Ishikawa (cell line): ENCODE results near the gene ZEB2.

Experiments
- CEBPB ChIP-seq: IDR thresholded peaks from 2 replicates; pipeline ENCODE4 v1.6.1; 2012
- CREB1 ChIP-seq: IDR thresholded peaks from 2 replicates; pipeline ENCODE4 v1.6.1; 2012; ENCODE audit warnings: low read depth
- EGR1 ChIP-seq: IDR thresholded peaks from 2 replicates; pipeline ENCODE4 v1.6.1; 2012
- EP300 ChIP-seq: IDR thresholded peaks from 2 replicates; pipeline ENCODE4 v1.6.1; 2012; ENCODE audit warnings: borderline replicate concordance
- FOXM1 ChIP-seq: IDR thresholded peaks from 2 replicates; pipeline ENCODE4 v1.6.1; 2012; ENCODE audit warnings: low read depth, borderline replicate concordance
- NFIC ChIP-seq: IDR thresholded peaks from 2 replicates; pipeline ENCODE4 v1.6.1; 2012
- RAD21 ChIP-seq: IDR thresholded peaks from 2 replicates; pipeline ENCODE4 v1.6.1; 2012; ENCODE audit warnings: low read depth
- TAF1 ChIP-seq: IDR thresholded peaks from 2 replicates; pipeline ENCODE4 v1.6.1; 2012; ENCODE audit warnings: low read depth, mild to moderate bottlenecking
- TCF12 ChIP-seq: IDR thresholded peaks from 2 replicates; pipeline ENCODE4 v1.6.1; 2012; ENCODE audit warnings: low read depth
- TEAD4 ChIP-seq: IDR thresholded peaks from 2 replicates; pipeline ENCODE4 v1.6.1; 2012
- YY1 ChIP-seq: IDR thresholded peaks from 2 replicates; pipeline ENCODE4 v1.6.1; 2012; ENCODE audit warnings: low read depth
- ZBTB7A ChIP-seq: IDR thresholded peaks from 2 replicates; pipeline ENCODE4 v1.6.1; 2012; ENCODE audit warnings: low read depth
- TF ChIP-seq, protein P1 (sequence below): IDR thresholded peaks from 2 replicates; pipeline ENCODE4 v1.6.1; 2012
- TF ChIP-seq, protein P2 (sequence below): IDR thresholded peaks from 2 replicates; pipeline ENCODE4 v1.6.1; 2012
- TF ChIP-seq, protein P3 (sequence below): IDR thresholded peaks from 2 replicates; pipeline ENCODE4 v1.6.1; 2012; ENCODE audit warnings: low read depth, mild to moderate bottlenecking

ZEB2 gene

DNA sequence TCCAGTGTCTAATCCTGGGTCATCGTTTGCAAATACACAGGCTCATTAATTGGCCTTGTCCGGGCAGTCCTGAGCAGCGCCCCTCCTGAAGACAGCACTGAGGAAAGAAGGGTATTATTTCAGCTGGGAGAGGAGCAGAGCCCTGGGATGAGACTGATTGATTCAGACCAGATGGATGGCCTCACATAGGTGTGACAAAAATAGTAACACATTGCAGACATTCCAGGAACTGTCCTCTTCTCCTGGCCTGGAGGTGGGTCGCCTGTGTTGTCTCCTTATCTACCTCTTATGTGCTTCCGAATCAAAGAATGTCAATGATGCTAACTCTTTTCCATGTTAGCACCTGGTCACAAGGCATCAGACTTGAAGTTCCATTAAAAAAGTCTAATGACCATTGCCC is 45.9 kb downstream of the ZEB2 start:
- TF ChIP-seq YY1 (no peak), CEBPB (no peak), FOXM1 (no peak), CREB1 (no peak), TCF12 (no peak), TEAD4 (no peak), EP300 (no peak), NFIC (no peak), RAD21 (no peak), TAF1 (no peak), EGR1 (no peak), ZBTB7A (no peak)
- TF ChIP-seq, protein P1, sequence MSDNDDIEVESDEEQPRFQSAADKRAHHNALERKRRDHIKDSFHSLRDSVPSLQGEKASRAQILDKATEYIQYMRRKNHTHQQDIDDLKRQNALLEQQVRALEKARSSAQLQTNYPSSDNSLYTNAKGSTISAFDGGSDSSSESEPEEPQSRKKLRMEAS = no peak
- TF ChIP-seq, protein P2, sequence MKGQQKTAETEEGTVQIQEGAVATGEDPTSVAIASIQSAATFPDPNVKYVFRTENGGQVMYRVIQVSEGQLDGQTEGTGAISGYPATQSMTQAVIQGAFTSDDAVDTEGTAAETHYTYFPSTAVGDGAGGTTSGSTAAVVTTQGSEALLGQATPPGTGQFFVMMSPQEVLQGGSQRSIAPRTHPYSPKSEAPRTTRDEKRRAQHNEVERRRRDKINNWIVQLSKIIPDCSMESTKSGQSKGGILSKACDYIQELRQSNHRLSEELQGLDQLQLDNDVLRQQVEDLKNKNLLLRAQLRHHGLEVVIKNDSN = no peak
- TF ChIP-seq, protein P3, sequence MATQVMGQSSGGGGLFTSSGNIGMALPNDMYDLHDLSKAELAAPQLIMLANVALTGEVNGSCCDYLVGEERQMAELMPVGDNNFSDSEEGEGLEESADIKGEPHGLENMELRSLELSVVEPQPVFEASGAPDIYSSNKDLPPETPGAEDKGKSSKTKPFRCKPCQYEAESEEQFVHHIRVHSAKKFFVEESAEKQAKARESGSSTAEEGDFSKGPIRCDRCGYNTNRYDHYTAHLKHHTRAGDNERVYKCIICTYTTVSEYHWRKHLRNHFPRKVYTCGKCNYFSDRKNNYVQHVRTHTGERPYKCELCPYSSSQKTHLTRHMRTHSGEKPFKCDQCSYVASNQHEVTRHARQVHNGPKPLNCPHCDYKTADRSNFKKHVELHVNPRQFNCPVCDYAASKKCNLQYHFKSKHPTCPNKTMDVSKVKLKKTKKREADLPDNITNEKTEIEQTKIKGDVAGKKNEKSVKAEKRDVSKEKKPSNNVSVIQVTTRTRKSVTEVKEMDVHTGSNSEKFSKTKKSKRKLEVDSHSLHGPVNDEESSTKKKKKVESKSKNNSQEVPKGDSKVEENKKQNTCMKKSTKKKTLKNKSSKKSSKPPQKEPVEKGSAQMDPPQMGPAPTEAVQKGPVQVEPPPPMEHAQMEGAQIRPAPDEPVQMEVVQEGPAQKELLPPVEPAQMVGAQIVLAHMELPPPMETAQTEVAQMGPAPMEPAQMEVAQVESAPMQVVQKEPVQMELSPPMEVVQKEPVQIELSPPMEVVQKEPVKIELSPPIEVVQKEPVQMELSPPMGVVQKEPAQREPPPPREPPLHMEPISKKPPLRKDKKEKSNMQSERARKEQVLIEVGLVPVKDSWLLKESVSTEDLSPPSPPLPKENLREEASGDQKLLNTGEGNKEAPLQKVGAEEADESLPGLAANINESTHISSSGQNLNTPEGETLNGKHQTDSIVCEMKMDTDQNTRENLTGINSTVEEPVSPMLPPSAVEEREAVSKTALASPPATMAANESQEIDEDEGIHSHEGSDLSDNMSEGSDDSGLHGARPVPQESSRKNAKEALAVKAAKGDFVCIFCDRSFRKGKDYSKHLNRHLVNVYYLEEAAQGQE = no peak

DNA sequence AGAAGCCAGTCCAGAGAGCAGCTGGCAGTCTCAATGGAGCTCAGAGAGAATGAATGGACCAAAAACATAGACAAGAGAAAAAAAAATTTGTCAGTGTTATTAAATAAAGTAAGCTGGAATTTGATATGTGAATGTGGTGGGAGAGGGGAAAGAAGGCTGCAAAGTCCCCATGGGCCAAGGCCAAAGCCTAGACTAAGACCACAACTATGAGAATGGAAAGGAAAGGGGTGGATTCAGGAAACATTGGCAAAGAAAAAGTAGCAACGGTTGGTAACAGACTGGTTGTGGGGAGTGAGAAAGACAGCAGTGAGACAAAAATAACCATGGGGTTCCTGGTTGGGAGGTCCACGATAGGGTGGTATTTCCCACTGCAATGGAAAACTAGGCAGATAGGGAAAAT is 47.0 kb downstream of the ZEB2 start:
- TF ChIP-seq EGR1 = no peak
- TF ChIP-seq FOXM1 = no peak
- no peak for TF ChIP-seq TEAD4
- TF ChIP-seq NFIC = no peak
- no peak for TF ChIP-seq EP300
- no peak for TF ChIP-seq CREB1
- TF ChIP-seq RAD21 = no peak
- no peak for TF ChIP-seq YY1
- no peak for TF ChIP-seq TCF12

DNA sequence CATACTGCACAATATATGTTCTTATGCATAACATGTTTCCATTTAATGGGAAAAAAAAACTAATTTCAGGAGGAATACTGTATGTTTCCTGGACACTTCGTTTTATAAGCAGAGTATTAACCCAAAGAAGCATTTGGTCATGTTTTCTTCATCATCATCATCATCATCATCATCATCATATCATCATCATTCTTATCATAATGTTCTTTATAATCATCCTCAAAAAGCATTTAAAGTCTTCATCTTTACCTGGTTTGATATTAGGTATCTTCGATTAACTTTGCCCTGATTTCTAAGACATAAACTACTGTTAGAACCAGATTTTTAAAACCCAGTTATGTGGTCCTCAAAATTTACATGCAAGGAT is 47.9 kb downstream of the ZEB2 start:
- TF ChIP-seq, protein P1 = no peak
- TF ChIP-seq RAD21 (no peak), TCF12 (no peak), CEBPB (no peak), YY1 (no peak), EGR1 (no peak), CREB1 (no peak), NFIC (no peak), EP300 (no peak)
- TF ChIP-seq, protein P2 = no peak

DNA sequence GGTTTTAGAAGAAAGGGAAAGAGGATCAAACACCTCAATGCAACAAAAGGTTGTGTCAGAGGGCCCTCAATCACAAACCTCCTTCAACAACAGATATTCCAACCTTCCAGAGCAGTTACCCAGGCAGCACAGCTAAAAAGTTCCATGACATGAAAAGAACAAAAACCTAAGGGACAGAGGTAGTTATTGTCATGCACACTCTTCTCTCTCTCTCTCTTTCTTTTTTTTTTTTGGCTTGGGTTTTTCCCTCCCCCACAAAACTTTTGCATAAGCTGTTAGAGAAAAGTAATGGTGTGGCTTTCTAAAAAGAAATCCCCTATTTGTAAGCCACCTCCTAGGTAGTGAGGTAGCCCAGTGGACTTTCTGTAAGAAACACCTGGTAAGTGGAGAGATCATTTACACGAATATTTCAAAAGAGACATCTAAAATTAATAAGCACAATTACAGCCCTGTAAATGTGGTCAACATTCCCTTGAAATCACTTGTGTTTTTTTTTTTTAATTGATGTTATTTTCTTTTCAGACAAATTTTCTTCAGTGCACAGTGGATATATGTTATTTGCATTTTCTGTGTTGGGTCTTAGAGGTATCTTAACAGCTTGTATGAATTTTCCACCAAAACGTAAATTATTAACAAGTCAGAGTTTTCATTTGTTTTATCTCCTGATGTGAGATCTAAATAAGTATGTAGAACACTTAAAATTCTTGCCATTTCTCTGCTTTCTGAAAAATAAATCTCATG is 48.4 kb downstream of the ZEB2 start:
- TF ChIP-seq RAD21 (no peak), CREB1 (no peak), YY1 (no peak), TEAD4 (no peak), NFIC (no peak), EP300 (no peak), TCF12 (no peak), CEBPB (no peak)
- TF ChIP-seq, protein P2 = no peak

DNA sequence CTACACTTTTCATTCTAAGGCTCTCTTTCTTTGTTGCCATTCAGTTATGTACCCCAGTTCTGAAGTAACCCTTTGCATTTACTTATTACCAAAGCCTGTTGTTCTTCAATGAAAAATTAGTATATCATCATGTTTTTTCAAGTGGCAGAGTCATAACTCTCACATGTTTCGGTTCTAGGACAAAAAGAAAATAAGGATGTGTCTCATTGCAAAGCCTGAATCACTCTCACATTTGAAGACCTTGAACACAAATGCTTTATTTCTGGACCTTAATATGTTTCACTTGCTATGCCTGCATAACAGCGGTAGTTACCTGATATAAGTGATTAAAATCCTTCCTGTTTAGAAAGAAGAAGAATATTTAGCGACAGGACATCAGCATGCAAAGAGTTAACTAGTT is 49.1 kb downstream of the ZEB2 start:
- TF ChIP-seq EGR1 = no peak
- TF ChIP-seq RAD21 = no peak
- TF ChIP-seq TCF12 = no peak
- TF ChIP-seq EP300 = no peak
- no peak for TF ChIP-seq NFIC
- no peak for TF ChIP-seq TAF1
- no peak for TF ChIP-seq YY1
- TF ChIP-seq, protein P1 = no peak

DNA sequence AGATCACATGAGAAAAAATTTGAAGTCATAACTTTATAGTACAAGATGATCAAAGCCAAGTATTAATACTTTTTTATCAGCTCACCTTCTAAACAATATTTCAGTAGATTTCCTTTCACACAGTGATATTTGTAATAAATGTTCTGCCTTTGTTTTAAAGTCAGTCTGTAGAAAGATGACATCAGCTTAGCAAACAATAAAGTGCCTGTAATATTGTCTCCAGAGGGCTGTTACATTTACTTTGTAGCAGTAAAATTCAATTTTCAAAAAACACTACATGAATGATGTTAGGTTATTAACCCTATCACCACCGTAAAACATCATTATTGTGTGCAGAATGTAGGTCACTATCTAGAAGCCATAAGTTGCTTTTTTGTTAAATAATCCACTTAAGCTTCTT is 49.6 kb downstream of the ZEB2 start:
- TF ChIP-seq CREB1 = no peak
- TF ChIP-seq YY1 = no peak
- no peak for TF ChIP-seq NFIC
- no peak for TF ChIP-seq TAF1
- no peak for TF ChIP-seq ZBTB7A
- no peak for TF ChIP-seq RAD21
- no peak for TF ChIP-seq FOXM1
- TF ChIP-seq, protein P2 = no peak
- TF ChIP-seq TEAD4 = no peak
- TF ChIP-seq, protein P1 = no peak
- TF ChIP-seq TCF12 = no peak
- no peak for TF ChIP-seq CEBPB
- no peak for TF ChIP-seq EP300
- TF ChIP-seq EGR1 = no peak
- TF ChIP-seq, protein P3 = no peak
